ENCODE measurements around the gene AKT3.

The AKT3 gene

GRCh38 chr1:243580072-243580471 lies 270.0 kb downstream of the AKT3 start:
- H3K4me3 ChIP-seq (ENCODE audit: low read length, poor library complexity, severe bottlenecking): no peak overlapping the region
- H3K9ac ChIP-seq (ENCODE audit: low read depth, low read length, poor library complexity, severe bottlenecking): no peak overlapping the region
- no peaks in the 10 kb centered on the region for H3K36me3 ChIP-seq (ENCODE audit: insufficient read depth, low read length)
- no peak overlapping the region for H3K4me2 ChIP-seq (ENCODE audit: low read depth, low read length, poor library complexity, severe bottlenecking)
- no peaks in the 10 kb centered on the region for H4K20me1 ChIP-seq (ENCODE audit: insufficient read depth, low read length, poor library complexity, severe bottlenecking)
- no peaks in the 10 kb centered on the region for H3F3A ChIP-seq (ENCODE audit: low read depth)
- no peaks in the 10 kb centered on the region for H3K9me2 ChIP-seq (replicated peaks; ENCODE audit: low read depth, low read length)
- no peaks in the 10 kb centered on the region for H3K27me3 ChIP-seq (ENCODE audit: insufficient read depth, low read length, poor library complexity, severe bottlenecking)
- TF ChIP-seq EZH2phosphoT487 (IDR thresholded peaks at IDR 0.05; ENCODE audit: borderline replicate concordance): no peak
- TF ChIP-seq, protein P1, sequence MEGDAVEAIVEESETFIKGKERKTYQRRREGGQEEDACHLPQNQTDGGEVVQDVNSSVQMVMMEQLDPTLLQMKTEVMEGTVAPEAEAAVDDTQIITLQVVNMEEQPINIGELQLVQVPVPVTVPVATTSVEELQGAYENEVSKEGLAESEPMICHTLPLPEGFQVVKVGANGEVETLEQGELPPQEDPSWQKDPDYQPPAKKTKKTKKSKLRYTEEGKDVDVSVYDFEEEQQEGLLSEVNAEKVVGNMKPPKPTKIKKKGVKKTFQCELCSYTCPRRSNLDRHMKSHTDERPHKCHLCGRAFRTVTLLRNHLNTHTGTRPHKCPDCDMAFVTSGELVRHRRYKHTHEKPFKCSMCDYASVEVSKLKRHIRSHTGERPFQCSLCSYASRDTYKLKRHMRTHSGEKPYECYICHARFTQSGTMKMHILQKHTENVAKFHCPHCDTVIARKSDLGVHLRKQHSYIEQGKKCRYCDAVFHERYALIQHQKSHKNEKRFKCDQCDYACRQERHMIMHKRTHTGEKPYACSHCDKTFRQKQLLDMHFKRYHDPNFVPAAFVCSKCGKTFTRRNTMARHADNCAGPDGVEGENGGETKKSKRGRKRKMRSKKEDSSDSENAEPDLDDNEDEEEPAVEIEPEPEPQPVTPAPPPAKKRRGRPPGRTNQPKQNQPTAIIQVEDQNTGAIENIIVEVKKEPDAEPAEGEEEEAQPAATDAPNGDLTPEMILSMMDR (conservative IDR thresholded peaks at IDR 0.05; ENCODE audit: low read length): no peak
- no peaks in the 10 kb centered on the region for H3K79me2 ChIP-seq (ENCODE audit: insufficient read depth, low read length)
- no peaks in the 10 kb centered on the region for H3K4me1 ChIP-seq (ENCODE audit: insufficient read depth, low read length, poor library complexity, severe bottlenecking)
- H2AFZ ChIP-seq (ENCODE audit: low read length): no peak overlapping the region
- peaks cover 5% of the 10 kb centered on the region; the same call in 1 of the 2 replicates for H3K9me3 ChIP-seq (ENCODE audit: insufficient read depth, low read depth, low read length)

DNA sequence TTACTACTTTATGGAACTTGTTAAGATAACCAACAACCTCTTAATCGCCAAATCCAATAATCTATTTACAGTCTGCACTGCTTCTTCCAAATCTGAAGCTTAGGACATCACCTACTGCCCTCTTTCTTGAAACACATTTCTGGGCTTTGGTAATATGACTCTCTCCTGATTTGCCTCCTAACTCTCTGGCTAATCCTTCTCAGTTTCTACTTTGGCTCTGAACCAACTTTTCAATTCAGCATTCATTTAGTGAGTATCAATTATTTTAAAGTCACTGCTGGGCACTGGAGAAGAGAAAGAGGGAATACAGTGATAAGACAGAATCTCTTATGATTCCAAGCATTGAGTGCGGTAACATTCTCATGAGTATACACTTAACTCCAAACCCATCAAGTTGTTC lies 275.0 kb downstream of the AKT3 start:
- no peak overlapping the region for H3K9ac ChIP-seq (ENCODE audit: low read depth, low read length, poor library complexity, severe bottlenecking)
- H3K4me1 ChIP-seq (ENCODE audit: insufficient read depth, low read length, poor library complexity, severe bottlenecking): no peaks in the 10 kb centered on the region
- H3K79me2 ChIP-seq (ENCODE audit: insufficient read depth, low read length): no peaks in the 10 kb centered on the region
- H4K20me1 ChIP-seq (ENCODE audit: insufficient read depth, low read length, poor library complexity, severe bottlenecking): no peaks in the 10 kb centered on the region
- no peaks in the 10 kb centered on the region for H3K9me2 ChIP-seq (replicated peaks; ENCODE audit: low read depth, low read length)
- no peaks in the 10 kb centered on the region for H3K9me3 ChIP-seq (ENCODE audit: insufficient read depth, low read depth, low read length)
- no peak overlapping the region for H2AFZ ChIP-seq (ENCODE audit: low read length)
- no peak for TF ChIP-seq EZH2phosphoT487 (IDR thresholded peaks at IDR 0.05; ENCODE audit: borderline replicate concordance)
- TF ChIP-seq, protein P1 (conservative IDR thresholded peaks at IDR 0.05; ENCODE audit: low read length): no peak
- H3F3A ChIP-seq (ENCODE audit: low read depth): no peaks in the 10 kb centered on the region
- H3K27me3 ChIP-seq (ENCODE audit: insufficient read depth, low read length, poor library complexity, severe bottlenecking): no peaks in the 10 kb centered on the region
- H3K36me3 ChIP-seq (ENCODE audit: insufficient read depth, low read length): no peaks in the 10 kb centered on the region
- H3K4me3 ChIP-seq (ENCODE audit: low read length, poor library complexity, severe bottlenecking): no peak overlapping the region
- H3K4me2 ChIP-seq (ENCODE audit: low read depth, low read length, poor library complexity, severe bottlenecking): no peak overlapping the region

GRCh38 chr1:243572940-243573339 lies 277.1 kb downstream of the AKT3 start:
- H3K4me3 ChIP-seq (ENCODE audit: low read length, poor library complexity, severe bottlenecking): no peak overlapping the region
- no peaks in the 10 kb centered on the region for H3K36me3 ChIP-seq (ENCODE audit: insufficient read depth, low read length)
- TF ChIP-seq EZH2phosphoT487 (IDR thresholded peaks at IDR 0.05; ENCODE audit: borderline replicate concordance): no peak
- TF ChIP-seq, protein P1 (conservative IDR thresholded peaks at IDR 0.05; ENCODE audit: low read length): no peak
- H4K20me1 ChIP-seq (ENCODE audit: insufficient read depth, low read length, poor library complexity, severe bottlenecking): no peaks in the 10 kb centered on the region
- no peak overlapping the region for H2AFZ ChIP-seq (ENCODE audit: low read length)
- H3K27me3 ChIP-seq (ENCODE audit: insufficient read depth, low read length, poor library complexity, severe bottlenecking): no peaks in the 10 kb centered on the region
- no peaks in the 10 kb centered on the region for H3K9me3 ChIP-seq (ENCODE audit: insufficient read depth, low read depth, low read length)
- no peak overlapping the region for H3K4me2 ChIP-seq (ENCODE audit: low read depth, low read length, poor library complexity, severe bottlenecking)
- no peaks in the 10 kb centered on the region for H3K79me2 ChIP-seq (ENCODE audit: insufficient read depth, low read length)
- H3K9ac ChIP-seq (ENCODE audit: low read depth, low read length, poor library complexity, severe bottlenecking): no peak overlapping the region
- H3K9me2 ChIP-seq (replicated peaks; ENCODE audit: low read depth, low read length): no peaks in the 10 kb centered on the region
- H3F3A ChIP-seq (ENCODE audit: low read depth): no peaks in the 10 kb centered on the region
- no peaks in the 10 kb centered on the region for H3K4me1 ChIP-seq (ENCODE audit: insufficient read depth, low read length, poor library complexity, severe bottlenecking)
